ENCODE measurements around the gene MUC21.

The MUC21 gene

GRCh38 chr6:30983439-30983838, at the start of gene MUC21:
MUC21 (plus strand) TSS chr6:30983718; CDS start chr6:30983959, 241 bp downstream.
- no peaks in the 10 kb centered on the region for H3K36me3 ChIP-seq (ENCODE audit: control insufficient read depth, insufficient read depth, low read length)
- no peak within 1 kb of the TSS for H3K9ac ChIP-seq (ENCODE audit: low read length)
- H3K4me1 ChIP-seq (ENCODE audit: control insufficient read depth, insufficient read depth, low read length) = peaks cover 10% of the 10 kb centered on the region; the same call in 1 of the 2 replicates
- no peak within 1 kb of the TSS for H3K4me3 ChIP-seq (ENCODE audit: low read depth, low read length)
- H3K27me3 ChIP-seq (ENCODE audit: control insufficient read depth, insufficient read depth, low read length) = no peaks in the 10 kb centered on the region
- H3K27ac ChIP-seq (ENCODE audit: low read depth, low read length) = no peak within 1 kb of the TSS
- no peaks in the 10 kb centered on the region for H3K9me3 ChIP-seq (ENCODE audit: control insufficient read depth, insufficient read depth, low read depth, low read length)

- Histone ChIP-seq H3K27ac (ENCODE audit: low read depth, low read length) (no peak overlapping the region), H3K36me3 (ENCODE audit: control insufficient read depth, insufficient read depth, low read length) (no peaks in the 10 kb centered on the region), H3K4me1 (ENCODE audit: control insufficient read depth, insufficient read depth, low read length) (peaks cover 12% of the 10 kb centered on the region; the same call in 1 of the 2 replicates), H3K4me3 (ENCODE audit: low read depth, low read length) (no peak overlapping the region), H3K9me3 (ENCODE audit: control insufficient read depth, insufficient read depth, low read depth, low read length) (no peaks in the 10 kb centered on the region), H3K9ac (ENCODE audit: low read length) (no peak overlapping the region), H3K27me3 (ENCODE audit: control insufficient read depth, insufficient read depth, low read length) (no peaks in the 10 kb centered on the region)
These were observed 48.5 kb upstream of the MUC21 start for GRCh38 chr6:30935018-30935417.

DNA sequence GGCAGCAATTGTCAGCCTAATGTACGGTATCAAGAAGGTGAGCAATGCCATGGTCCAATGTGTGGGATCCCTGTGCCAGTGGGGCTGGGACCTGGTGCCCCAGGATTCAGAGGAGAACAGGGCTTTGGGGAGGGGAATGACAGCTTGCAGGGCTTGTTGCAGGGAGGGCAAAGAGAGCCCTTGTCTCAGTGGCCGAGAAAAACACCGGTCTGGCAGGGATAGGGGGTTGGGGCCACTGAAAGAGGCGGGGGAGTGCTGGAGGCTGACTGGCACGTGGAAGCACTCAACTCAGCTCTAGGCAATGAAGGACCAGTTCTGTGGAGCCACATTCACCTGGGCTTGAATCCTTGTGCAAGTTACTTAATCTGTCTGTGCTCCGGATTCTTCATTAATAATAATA, 46.3 kb upstream of the MUC21 start:
- Histone ChIP-seq H3K36me3 (ENCODE audit: control insufficient read depth, insufficient read depth, low read length) (no peaks in the 10 kb centered on the region), H3K27me3 (ENCODE audit: control insufficient read depth, insufficient read depth, low read length) (no peaks in the 10 kb centered on the region), H3K4me1 (ENCODE audit: control insufficient read depth, insufficient read depth, low read length) (peaks cover 24% of the 10 kb centered on the region)

DNA sequence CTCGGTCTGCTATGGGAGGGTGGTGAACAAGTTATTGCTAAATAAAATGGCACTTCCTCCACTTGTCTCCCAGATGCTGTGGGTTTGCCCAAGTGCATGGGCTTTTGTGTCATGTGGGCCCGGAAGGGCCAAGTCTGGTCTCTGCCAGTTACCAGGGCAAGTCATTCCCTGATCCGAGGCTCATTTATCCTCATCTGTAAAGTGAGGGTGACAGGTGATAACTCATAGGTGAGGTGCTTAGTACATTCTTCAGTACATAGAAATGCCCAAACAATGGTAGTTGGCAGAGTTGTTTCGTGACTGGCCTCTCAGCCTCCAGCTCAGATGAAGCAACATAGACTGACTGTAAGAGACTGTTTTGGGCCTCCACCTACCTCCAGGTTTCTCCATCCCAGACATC, 44.8 kb upstream of the MUC21 start:
- peaks cover 33% of the 10 kb centered on the region for H3K4me1 ChIP-seq (ENCODE audit: control insufficient read depth, insufficient read depth, low read length)
- no peaks in the 10 kb centered on the region for H3K27me3 ChIP-seq (ENCODE audit: control insufficient read depth, insufficient read depth, low read length)
- no peak overlapping the region for H3K9ac ChIP-seq (ENCODE audit: low read length)
- no peak overlapping the region for H3K4me3 ChIP-seq (ENCODE audit: low read depth, low read length)
- H3K9me3 ChIP-seq (ENCODE audit: control insufficient read depth, insufficient read depth, low read depth, low read length) = no peaks in the 10 kb centered on the region
- no peak overlapping the region for H3K27ac ChIP-seq (ENCODE audit: low read depth, low read length)
- no peaks in the 10 kb centered on the region for H3K36me3 ChIP-seq (ENCODE audit: control insufficient read depth, insufficient read depth, low read length)

More for the DNA sequence above, 46.3 kb upstream of the MUC21 start:
- H3K9ac ChIP-seq (ENCODE audit: low read length) = no peak overlapping the region
- no peaks in the 10 kb centered on the region for H3K9me3 ChIP-seq (ENCODE audit: control insufficient read depth, insufficient read depth, low read depth, low read length)
- H3K4me3 ChIP-seq (ENCODE audit: low read depth, low read length) = no peak overlapping the region
- no peak overlapping the region for H3K27ac ChIP-seq (ENCODE audit: low read depth, low read length)

DNA sequence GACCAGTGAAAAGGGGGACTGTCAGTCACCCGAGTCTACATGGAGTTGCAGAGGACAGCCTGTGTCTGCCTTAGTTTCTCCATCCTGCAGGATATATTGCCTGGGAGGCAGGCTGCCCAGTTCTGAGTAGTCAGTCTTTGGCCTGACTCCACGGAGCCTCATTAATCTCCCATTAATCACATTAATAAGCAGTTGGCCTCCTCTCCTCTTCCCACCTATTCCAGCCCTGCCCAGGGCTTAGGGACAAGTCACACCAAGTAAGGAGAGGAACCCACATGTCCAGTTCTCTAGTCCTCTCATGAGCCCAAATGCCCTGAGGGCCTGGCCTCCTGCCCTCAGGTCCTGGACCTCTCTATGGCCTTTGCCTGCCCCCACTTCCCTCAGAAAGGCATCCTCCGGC, 44.0 kb upstream of the MUC21 start:
- H3K4me3 ChIP-seq (ENCODE audit: low read depth, low read length) = no peak overlapping the region
- H3K27ac ChIP-seq (ENCODE audit: low read depth, low read length) = no peak overlapping the region
- H3K9me3 ChIP-seq (ENCODE audit: control insufficient read depth, insufficient read depth, low read depth, low read length) = no peaks in the 10 kb centered on the region
- H3K9ac ChIP-seq (ENCODE audit: low read length) = no peak overlapping the region
- peaks cover 33% of the 10 kb centered on the region for H3K4me1 ChIP-seq (ENCODE audit: control insufficient read depth, insufficient read depth, low read length)
- H3K27me3 ChIP-seq (ENCODE audit: control insufficient read depth, insufficient read depth, low read length) = no peaks in the 10 kb centered on the region
- no peaks in the 10 kb centered on the region for H3K36me3 ChIP-seq (ENCODE audit: control insufficient read depth, insufficient read depth, low read length)

- Histone ChIP-seq H3K27me3 (ENCODE audit: control insufficient read depth, insufficient read depth, low read length) (no peaks in the 10 kb centered on the region), H3K4me1 (ENCODE audit: control insufficient read depth, insufficient read depth, low read length) (peaks cover 33% of the 10 kb centered on the region), H3K9ac (ENCODE audit: low read length) (no peak within 1 kb of the TSS)
These were observed 43.0 kb upstream of the MUC21 start, which contains the start of gene MUCL3 for GRCh38 chr6:30940361-30940986. MUCL3 (plus strand) TSS chr6:30940973; CDS start chr6:30941000, 27 bp downstream.

GRCh38 chr6:30942338-30943060, 41.0 kb upstream of the MUC21 start:
- Histone ChIP-seq H3K36me3 (ENCODE audit: control insufficient read depth, insufficient read depth, low read length) (no peaks in the 10 kb centered on the region), H3K4me1 (ENCODE audit: control insufficient read depth, insufficient read depth, low read length) (peaks cover 31% of the 10 kb centered on the region), H3K9me3 (ENCODE audit: control insufficient read depth, insufficient read depth, low read depth, low read length) (no peaks in the 10 kb centered on the region), H3K9ac (ENCODE audit: low read length) (peak overlapping the region; percentile 23), H3K27me3 (ENCODE audit: control insufficient read depth, insufficient read depth, low read length) (no peaks in the 10 kb centered on the region), H3K4me3 (ENCODE audit: low read depth, low read length) (peak overlapping the region; percentile 41), H3K27ac (ENCODE audit: low read depth, low read length) (peak overlapping the region; percentile 22; the same call in 1 of the 2 replicates)

More at GRCh38 chr6:30940361-30940986, 43.0 kb upstream of the MUC21 start, which contains the start of gene MUCL3:
- no peak within 1 kb of the TSS for H3K4me3 ChIP-seq (ENCODE audit: low read depth, low read length)
- no peak within 1 kb of the TSS for H3K27ac ChIP-seq (ENCODE audit: low read depth, low read length)
- H3K9me3 ChIP-seq (ENCODE audit: control insufficient read depth, insufficient read depth, low read depth, low read length) = no peaks in the 10 kb centered on the region
- no peaks in the 10 kb centered on the region for H3K36me3 ChIP-seq (ENCODE audit: control insufficient read depth, insufficient read depth, low read length)

DNA sequence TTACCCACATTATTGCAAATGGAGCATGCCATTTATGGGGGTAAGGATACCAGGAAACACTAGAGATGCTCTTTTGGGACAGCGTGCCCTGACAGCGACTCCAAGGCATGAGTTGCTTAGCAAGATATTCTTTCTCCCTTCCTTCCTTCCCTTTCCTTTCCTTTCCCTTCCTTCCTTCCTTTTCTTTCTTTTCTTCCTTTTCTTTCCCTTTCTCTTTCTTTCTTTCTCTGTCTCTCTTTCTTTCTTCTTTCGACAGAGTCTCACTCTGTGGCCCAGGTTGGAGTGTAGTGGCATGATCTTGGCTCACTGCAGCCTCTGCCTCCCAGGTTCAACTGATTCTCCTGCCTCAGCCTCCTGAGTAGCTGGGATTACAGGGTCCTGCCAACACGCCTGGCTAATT, 39.5 kb upstream of the MUC21 start:
- Histone ChIP-seq H3K36me3 (ENCODE audit: control insufficient read depth, insufficient read depth, low read length) (no peaks in the 10 kb centered on the region), H3K9ac (ENCODE audit: low read length) (no peak overlapping the region), H3K27ac (ENCODE audit: low read depth, low read length) (no peak overlapping the region), H3K27me3 (ENCODE audit: control insufficient read depth, insufficient read depth, low read length) (no peaks in the 10 kb centered on the region), H3K9me3 (ENCODE audit: control insufficient read depth, insufficient read depth, low read depth, low read length) (no peaks in the 10 kb centered on the region), H3K4me1 (ENCODE audit: control insufficient read depth, insufficient read depth, low read length) (peaks cover 26% of the 10 kb centered on the region), H3K4me3 (ENCODE audit: low read depth, low read length) (no peak overlapping the region)

DNA sequence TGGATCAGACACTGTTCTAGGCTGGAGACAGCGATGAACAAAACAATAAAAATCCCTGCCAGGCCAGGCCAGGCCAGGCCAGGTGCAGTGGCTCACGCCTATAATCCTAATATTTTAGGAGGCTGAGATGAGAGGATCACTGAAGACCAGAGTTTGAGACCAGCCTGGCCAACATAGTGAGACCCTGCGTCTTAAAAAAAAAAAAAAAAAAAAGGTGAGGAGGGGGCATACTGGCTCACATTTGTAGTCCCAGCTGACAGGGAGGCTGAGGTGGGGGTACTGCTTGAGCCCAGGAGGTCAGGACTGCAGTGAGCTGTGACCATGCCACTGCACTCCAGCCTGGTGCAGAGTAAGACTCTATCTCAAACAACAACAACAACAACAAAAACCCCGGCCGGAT, 38.2 kb upstream of the MUC21 start:
- Histone ChIP-seq H3K36me3 (ENCODE audit: control insufficient read depth, insufficient read depth, low read length) (no peaks in the 10 kb centered on the region), H3K4me1 (ENCODE audit: control insufficient read depth, insufficient read depth, low read length) (peaks cover 22% of the 10 kb centered on the region), H3K27ac (ENCODE audit: low read depth, low read length) (no peak overlapping the region), H3K27me3 (ENCODE audit: control insufficient read depth, insufficient read depth, low read length) (no peaks in the 10 kb centered on the region), H3K9me3 (ENCODE audit: control insufficient read depth, insufficient read depth, low read depth, low read length) (no peaks in the 10 kb centered on the region), H3K9ac (ENCODE audit: low read length) (no peak overlapping the region), H3K4me3 (ENCODE audit: low read depth, low read length) (no peak overlapping the region)

DNA sequence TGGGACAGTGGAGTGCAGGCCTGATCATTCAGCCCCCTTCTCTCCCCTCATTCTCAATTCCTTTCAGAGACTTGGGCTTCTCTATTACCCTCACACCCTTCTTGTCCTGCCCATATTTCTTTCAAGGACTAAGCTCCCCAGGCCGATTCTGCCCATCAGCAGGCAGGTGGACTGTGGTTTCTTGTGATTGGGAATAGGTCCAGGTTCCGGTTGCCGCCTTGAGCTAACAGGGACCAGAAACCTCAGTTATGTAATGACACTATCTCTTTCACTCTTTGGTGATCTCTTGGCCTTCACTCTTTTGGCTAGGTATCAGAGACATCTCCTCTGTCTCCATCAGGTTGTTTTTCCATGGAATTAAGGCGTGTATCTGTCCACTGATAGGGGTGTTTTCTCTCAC, 36.3 kb upstream of the MUC21 start:
- Histone ChIP-seq H3K9me3 (ENCODE audit: control insufficient read depth, insufficient read depth, low read depth, low read length) (peaks cover 4% of the 10 kb centered on the region; the same call in 1 of the 2 replicates), H3K9ac (ENCODE audit: low read length) (no peak overlapping the region), H3K36me3 (ENCODE audit: control insufficient read depth, insufficient read depth, low read length) (no peaks in the 10 kb centered on the region), H3K27me3 (ENCODE audit: control insufficient read depth, insufficient read depth, low read length) (peaks cover 10% of the 10 kb centered on the region; the same call in 1 of the 2 replicates), H3K4me3 (ENCODE audit: low read depth, low read length) (no peak overlapping the region), H3K27ac (ENCODE audit: low read depth, low read length) (no peak overlapping the region), H3K4me1 (ENCODE audit: control insufficient read depth, insufficient read depth, low read length) (peaks cover 13% of the 10 kb centered on the region)

- peaks cover 4% of the 10 kb centered on the region; the same call in 1 of the 2 replicates for H3K4me1 ChIP-seq (ENCODE audit: control insufficient read depth, insufficient read depth, low read length)
- no peaks in the 10 kb centered on the region for H3K36me3 ChIP-seq (ENCODE audit: control insufficient read depth, insufficient read depth, low read length)
- no peak overlapping the region for H3K9ac ChIP-seq (ENCODE audit: low read length)
- peaks cover 4% of the 10 kb centered on the region; the same call in 1 of the 2 replicates for H3K9me3 ChIP-seq (ENCODE audit: control insufficient read depth, insufficient read depth, low read depth, low read length)
- H3K27me3 ChIP-seq (ENCODE audit: control insufficient read depth, insufficient read depth, low read length) = peaks cover 21% of the 10 kb centered on the region; the same call in 1 of the 2 replicates
- H3K4me3 ChIP-seq (ENCODE audit: low read depth, low read length) = no peak overlapping the region
- H3K27ac ChIP-seq (ENCODE audit: low read depth, low read length) = no peak overlapping the region
These were observed 34.7 kb upstream of the MUC21 start for GRCh38 chr6:30948811-30949210.
